ENCODE measurements around the gene IL19.

Gene IL19

GRCh38 chr1:206856674-206857464, 86.3 kb downstream of the IL19 start:
- Mint-ChIP-seq H3K4me3 (no peak overlapping the region), H3K27me3 (ENCODE audit: low read depth, poor library complexity) (peaks cover 34% of the 10 kb centered on the region), H3K9me3 (peaks cover 20% of the 10 kb centered on the region), H3K36me3 (ENCODE audit: low read depth) (no peaks in the 10 kb centered on the region), H3K4me1 (no peaks in the 10 kb centered on the region), H3K27ac (no peak overlapping the region)
- DNase-seq, result no peak
- TF ChIP-seq CTCF (IDR thresholded peaks at IDR 0.05), result no peak

- no peak overlapping the region for H3K4me3 Mint-ChIP-seq
- TF ChIP-seq CTCF (IDR thresholded peaks at IDR 0.05), result no peak
- no peak overlapping the region for H3K27ac Mint-ChIP-seq
- peaks cover 47% of the 10 kb centered on the region for H3K27me3 Mint-ChIP-seq (ENCODE audit: low read depth, poor library complexity)
- no peak for DNase-seq
- no peaks in the 10 kb centered on the region for H3K36me3 Mint-ChIP-seq (ENCODE audit: low read depth)
- H3K9me3 Mint-ChIP-seq, result peaks cover 3% of the 10 kb centered on the region
- peaks cover 7% of the 10 kb centered on the region for H3K4me1 Mint-ChIP-seq
Measured at GRCh38 chr1:206859082-206859521, 88.5 kb downstream of the IL19 start.

- DNase-seq, result no peak
- no peak for TF ChIP-seq CTCF (IDR thresholded peaks at IDR 0.05)
- peaks cover 7% of the 10 kb centered on the region for H3K4me1 Mint-ChIP-seq
- H3K36me3 Mint-ChIP-seq (ENCODE audit: low read depth), result no peaks in the 10 kb centered on the region
- H3K9me3 Mint-ChIP-seq, result no peaks in the 10 kb centered on the region
- H3K27ac Mint-ChIP-seq, result no peak overlapping the region
- H3K27me3 Mint-ChIP-seq (ENCODE audit: low read depth, poor library complexity), result peaks cover 47% of the 10 kb centered on the region
- H3K4me3 Mint-ChIP-seq, result no peak overlapping the region
Measured at GRCh38 chr1:206860165-206860564, 89.6 kb downstream of the IL19 start.

GRCh38 chr1:206863266-206863665, 92.7 kb downstream of the IL19 start:
- Mint-ChIP-seq H3K9me3 (no peaks in the 10 kb centered on the region), H3K4me3 (no peak overlapping the region), H3K4me1 (peaks cover 7% of the 10 kb centered on the region), H3K27me3 (ENCODE audit: low read depth, poor library complexity) (peaks cover 64% of the 10 kb centered on the region), H3K36me3 (ENCODE audit: low read depth) (no peaks in the 10 kb centered on the region), H3K27ac (no peak overlapping the region)
- DNase-seq, result no peak
- no peak for TF ChIP-seq CTCF (IDR thresholded peaks at IDR 0.05)

- peak; percentile 80 for TF ChIP-seq CTCF (IDR thresholded peaks at IDR 0.05)
- H3K9me3 Mint-ChIP-seq, result no peaks in the 10 kb centered on the region
- peaks cover 69% of the 10 kb centered on the region for H3K27me3 Mint-ChIP-seq (ENCODE audit: low read depth, poor library complexity)
- peak; percentile 78 for DNase-seq
- H3K36me3 Mint-ChIP-seq (ENCODE audit: low read depth), result no peaks in the 10 kb centered on the region
- peaks cover 7% of the 10 kb centered on the region for H3K4me1 Mint-ChIP-seq
- H3K27ac Mint-ChIP-seq, result no peak within 1 kb of the TSS
- no peak within 1 kb of the TSS for H3K4me3 Mint-ChIP-seq
Measured at GRCh38 chr1:206864939-206865671, 94.5 kb downstream of the IL19 start, which contains the start of gene IL20. Gene IL20 (plus strand): TSS chr1:206865623. CDS start chr1:206865853, 230 bp downstream.
